Type B pancreatic cell (in vitro differentiated cells): Measurements from ENCODE around the gene TNFRSF18. TPM values are rescaled to one million over a fixed set of nuclear protein-coding genes. Genes with fewer than 3 reads are reported as not detected.

Source experiments
- DNase-seq: peaks from one replicate; pipeline ENCODE4 v3.0.0; 2021; ENCODE audit warnings: mixed read lengths; ENCODE audit not compliant: unreplicated experiment; ENCODE audit errors: extremely low spot score
- H3K27ac Mint-ChIP-seq: 2 replicates; pipeline ENCODE4 v1.8.0; 2021; ENCODE audit warnings: mild to moderate bottlenecking, mixed read lengths
- H3K27me3 Mint-ChIP-seq: 2 replicates; pipeline ENCODE4 v1.8.0; 2021; ENCODE audit warnings: mixed read lengths
- H3K36me3 Mint-ChIP-seq: 2 replicates; pipeline ENCODE4 v1.8.0; 2021; ENCODE audit warnings: mixed read lengths
- H3K4me1 Mint-ChIP-seq: one replicate; pipeline ENCODE4 v1.8.0; 2021; ENCODE audit warnings: mixed read lengths; ENCODE audit not compliant: unreplicated experiment
- H3K4me3 Mint-ChIP-seq: 2 replicates; pipeline ENCODE4 v1.8.0; 2021; ENCODE audit warnings: mild to moderate bottlenecking, mixed read lengths
- H3K9me3 Mint-ChIP-seq: 2 replicates; pipeline ENCODE4 v1.8.0; 2021; ENCODE audit warnings: mixed read lengths
- CTCF ChIP-seq: fragments of 200-600 bp; sonication (generic); conservative IDR thresholded peaks from 2 replicates; pipeline ENCODE4 v1.5.0; 2021; ENCODE audit warnings: antibody characterized with exemption, mild to moderate bottlenecking
- long read RNA-seq: library from polyadenylated mRNA; unstranded; transcript quantifications from one replicate; pipeline ENCODE4 v2.0.0, GENCODE V29; 2020
- total RNA-seq: library from RNA; stranded (reverse); gene quantifications from 2 replicates; pipeline ENCODE4 v1.2.1, GENCODE V29; 2021; ENCODE audit warnings: low replicate concordance

The TNFRSF18 gene
- 0.38 TPM in 1 of 2 replicates, not detected in the other for total RNA-seq
- long read RNA-seq = 0 reads

GRCh38 chr1:1206376-1206965 is at the start of gene TNFRSF18:
TNFRSF18 (minus strand) TSS chr1:1206592; CDS start chr1:1206571, 21 bp downstream.
- Mint-ChIP-seq H3K27me3 (peaks cover 5% of the 10 kb centered on the region), H3K27ac (no peak within 1 kb of the TSS), H3K9me3 (no peaks in the 10 kb centered on the region), H3K4me1 (no peaks in the 10 kb centered on the region), H3K4me3 (no peak within 1 kb of the TSS), H3K36me3 (no peaks in the 10 kb centered on the region)
- no peak for DNase-seq
- TF ChIP-seq CTCF = no peak

GRCh38 chr1:1255611-1256010 is 49.2 kb upstream of the TNFRSF18 start:
- no peaks in the 10 kb centered on the region for H3K4me1 Mint-ChIP-seq
- H3K27ac Mint-ChIP-seq = no peak overlapping the region
- TF ChIP-seq CTCF = no peak
- no peak overlapping the region for H3K4me3 Mint-ChIP-seq
- H3K27me3 Mint-ChIP-seq = no peaks in the 10 kb centered on the region
- DNase-seq = no peak
- no peaks in the 10 kb centered on the region for H3K9me3 Mint-ChIP-seq
- H3K36me3 Mint-ChIP-seq = peaks cover 16% of the 10 kb centered on the region

GRCh38 chr1:1255078-1255477 is 48.7 kb upstream of the TNFRSF18 start:
- Mint-ChIP-seq H3K4me1 (no peaks in the 10 kb centered on the region), H3K27ac (no peak overlapping the region), H3K9me3 (no peaks in the 10 kb centered on the region), H3K27me3 (no peaks in the 10 kb centered on the region), H3K4me3 (no peak overlapping the region), H3K36me3 (peaks cover 16% of the 10 kb centered on the region)
- no peak for DNase-seq
- no peak for TF ChIP-seq CTCF

- no peak for DNase-seq
- Mint-ChIP-seq H3K4me3 (no peak overlapping the region), H3K27me3 (no peaks in the 10 kb centered on the region), H3K27ac (no peak overlapping the region), H3K36me3 (peaks cover 12% of the 10 kb centered on the region), H3K4me1 (no peaks in the 10 kb centered on the region), H3K9me3 (no peaks in the 10 kb centered on the region)
- no peak for TF ChIP-seq CTCF
These were observed 48.2 kb upstream of the TNFRSF18 start for GRCh38 chr1:1254667-1254998.

- no peaks in the 10 kb centered on the region for H3K27me3 Mint-ChIP-seq
- DNase-seq = peak; percentile 68
- no peak overlapping the region for H3K27ac Mint-ChIP-seq
- no peaks in the 10 kb centered on the region for H3K4me1 Mint-ChIP-seq
- no peaks in the 10 kb centered on the region for H3K9me3 Mint-ChIP-seq
- H3K4me3 Mint-ChIP-seq = no peak overlapping the region
- H3K36me3 Mint-ChIP-seq = peaks cover 12% of the 10 kb centered on the region
- no peak for TF ChIP-seq CTCF
These were observed 47.7 kb upstream of the TNFRSF18 start for GRCh38 chr1:1253972-1254666.
